ENCODE results near the gene FBXL5. TPM values are rescaled to one million over a fixed set of nuclear protein-coding genes. Genes with fewer than 3 reads are reported as not detected.

Gene FBXL5
- total and polyA plus RNA-seq, 9 of the 15 experiments (the other 6 are each of a cell fraction or from before 2014, with no cell fraction given) = 6.0 to 35.2 (median 22.1) TPM

GRCh38 chr4:15610855-15611254 is 44.3 kb downstream of the FBXL5 start:
- Histone ChIP-seq H3K4me3 (no peak overlapping the region), H3K4me2 (ENCODE audit: insufficient read depth, low read length) (no peak overlapping the region), H4K20me1 (replicated peaks; ENCODE audit: control insufficient read depth, insufficient read depth, low read length) (no peaks in the 10 kb centered on the region), H3K27me3 (ENCODE audit: control insufficient read depth in 2 of 2, insufficient read depth in 2 of 2, low read length in 2 of 2) (no peaks in the 10 kb centered on the region), H2AFZ (ENCODE audit: low read depth, low read length) (no peak overlapping the region), H3K79me2 (ENCODE audit: control insufficient read depth, insufficient read depth, low read length) (no peaks in the 10 kb centered on the region), H3K9me3 (replicated peaks; ENCODE audit: control insufficient read depth, insufficient read depth, low read depth, low read length) (no peaks in the 10 kb centered on the region), H3K9ac (ENCODE audit: insufficient read depth in 1 of 2, low read depth in 2 of 2, low read length in 2 of 2) (no peak overlapping the region), H3K36me3 (ENCODE audit: control insufficient read depth, insufficient read depth, low read length) (peaks cover 4% of the 10 kb centered on the region; the same call in 1 of the 3 replicates), H3K4me1 (replicated peaks in 1 of 2; ENCODE audit: control insufficient read depth in 2 of 2, insufficient read depth in 2 of 2, low read length in 2 of 2) (no peaks in the 10 kb centered on the region), H3K27ac (ENCODE audit: extremely low read depth, low read depth, low read length) (no peak overlapping the region), H3K9me1 (ENCODE audit: control insufficient read depth, insufficient read depth, low read length) (no peaks in the 10 kb centered on the region)
- CTCF ChIA-PET (ENCODE audit: low intra/inter-chr PET ratio) = interaction anchor here (0.6 kb wide), 1 partner anchor 369 kb away, joined by 3 read pairs; no protein-coding TSS in a partner anchor
- in situ Hi-C loops (cut with MboI) = no loop called here
- BruUV-seq (replicated peaks) = no TSS peak
- peak; percentile 23; the same call in 1 of the 2 replicates for TF ChIP-seq PKNOX1 (IDR thresholded peaks at IDR 0.05)
- TF ChIP-seq SRSF3 (IDR thresholded peaks at IDR 0.05; ENCODE audit: insufficient read depth, low read length) = no peak
- TF ChIP-seq CEBPB (tag; IDR thresholded peaks at IDR 0.05) = peak; percentile 65; the same call in 1 of the 2 replicates
- TF ChIP-seq ATF3 (IDR thresholded peaks at IDR 0.05) = 0 out of 2 replicates have a peak, but pooled peaks have one; percentile 8
- no peak for TF ChIP-seq ATF3 (CRISPR knock-in tag; conservative IDR thresholded peaks at IDR 0.05)
- DNase-seq (ENCODE audit: extremely low read depth in 1 of 4, low spot score in 3 of 4) (no peak), FAIRE-seq (no peak), ATAC-seq (no peak)
- POLR2A ChIA-PET = interaction anchor here (1.6 kb wide), 1 partner anchor 12 kb away, joined by 5 read pairs; no protein-coding TSS in a partner anchor
- intact Hi-C loops (cut with micrococcal nuclease) = no loop called here
- WGBS (ENCODE audit: insufficient coverage, low coverage, missing lambda C conversion rate) = 78% methylated on average over 2 of the region's 2 CpGs
